Neural cell (in vitro differentiated cells): Measurements from ENCODE around the gene TFB1M. TPM values are rescaled to one million over a fixed set of nuclear protein-coding genes. Genes with fewer than 3 reads are reported as not detected.

Experiments used
- H2AFZ ChIP-seq: fragments of 200-600, 300-800 bp; sonication (generic), shearing (Covaris generic); 2 replicates; pipeline ENCODE4 v1.6.0; 2014; ENCODE audit warnings: low read depth, mild to moderate bottlenecking, antibody characterized with exemption, low read length, moderate library complexity
- H3F3A ChIP-seq: fragments of 200-600 bp; shearing (Covaris generic); 2 replicates; pipeline ENCODE4 v1.6.1; 2016; ENCODE audit warnings: mild to moderate bottlenecking, moderate library complexity, mixed read lengths, antibody characterized with exemption, low read length; ENCODE audit not compliant: insufficient read depth, poor library complexity, severe bottlenecking
- H3K27ac ChIP-seq: fragments of 200-600, 300-800 bp; sonication (generic), shearing (Covaris generic); 2 replicates; pipeline ENCODE4 v1.5.1; 2014; ENCODE audit warnings: mild to moderate bottlenecking, low read length, moderate library complexity
- H3K27me3 ChIP-seq: fragments of 300-800, 200-600 bp; sonication (generic), shearing (Covaris generic); 2 replicates; pipeline ENCODE4 v1.6.0; 2014; ENCODE audit warnings: mild to moderate bottlenecking, low read depth, low read length, moderate library complexity; ENCODE audit not compliant: insufficient read depth
- H3K36me3 ChIP-seq: fragments of 300-800, 200-600 bp; sonication (generic), shearing (Covaris generic); 2 replicates; pipeline ENCODE4 v1.5.1; 2014; ENCODE audit warnings: mild to moderate bottlenecking, antibody characterized with exemption, low read length, moderate library complexity; ENCODE audit not compliant: insufficient read depth
- H3K4me2 ChIP-seq: fragments of 300-800, 200-600 bp; sonication (generic), shearing (Covaris generic); 2 replicates; pipeline ENCODE4 v1.6.0; 2014; ENCODE audit warnings: mild to moderate bottlenecking, low read length
- H3K4me3 ChIP-seq: fragments of 300-800, 200-600 bp; sonication (generic), shearing (Covaris generic); 2 replicates; pipeline ENCODE4 v1.5.1; 2014; ENCODE audit warnings: mild to moderate bottlenecking, low read length, moderate library complexity
- H3K79me2 ChIP-seq: fragments of 200-600 bp; shearing (Covaris generic); replicated peaks from 2 replicates; pipeline ENCODE4 v1.6.0; 2014; ENCODE audit warnings: mild to moderate bottlenecking, low read length, moderate library complexity; ENCODE audit not compliant: insufficient read depth
- H3K9ac ChIP-seq: fragments of 300-800, 200-600 bp; sonication (generic), shearing (Covaris generic); 2 replicates; pipeline ENCODE4 v1.6.1; 2016; ENCODE audit warnings: mild to moderate bottlenecking, low read length, mixed read lengths
- H3K9me2 ChIP-seq: fragments of 200-600 bp; shearing (Covaris generic); 2 replicates; pipeline ENCODE4 v1.6.1; 2016; ENCODE audit warnings: mild to moderate bottlenecking, low read length, mixed read lengths; ENCODE audit not compliant: insufficient read depth
- H3K9me3 ChIP-seq: fragments of 200-600, 300-800 bp; sonication (generic), shearing (Covaris generic); 2 replicates; pipeline ENCODE4 v1.6.1; 2016; ENCODE audit warnings: mild to moderate bottlenecking, mixed run types, low read length, moderate library complexity, mixed read lengths
- H4K20me1 ChIP-seq: fragments of 200-600 bp; shearing (Covaris generic); 2 replicates; pipeline ENCODE4 v1.6.1; 2016; ENCODE audit warnings: mild to moderate bottlenecking, mixed run types; ENCODE audit not compliant: insufficient read depth
- CTCF ChIP-seq: fragments of 450-650 bp; IDR thresholded peaks from 2 replicates; pipeline ENCODE4 v1.5.1; 2014; ENCODE audit warnings: antibody characterized with exemption, mild to moderate bottlenecking, moderate library complexity; ENCODE audit not compliant: poor library complexity, severe bottlenecking
- EP300 ChIP-seq: fragments of 450-650 bp; conservative IDR thresholded peaks from 2 replicates; pipeline ENCODE4 v1.6.1; 2014; ENCODE audit warnings: antibody characterized with exemption, mild to moderate bottlenecking, moderate library complexity; ENCODE audit not compliant: poor library complexity, severe bottlenecking
- EZH2 ChIP-seq: fragments of 200-600, 300-800 bp; shearing (Covaris generic), sonication (generic); IDR thresholded peaks from 2 replicates; pipeline ENCODE4 v1.6.1; 2014; ENCODE audit warnings: antibody characterized with exemption, low read length, borderline replicate concordance, mild to moderate bottlenecking; ENCODE audit not compliant: insufficient read depth, poor library complexity, severe bottlenecking
- MXI1 ChIP-seq: fragments of 450-650 bp; conservative IDR thresholded peaks from 2 replicates; pipeline ENCODE4 v1.6.1; 2014; ENCODE audit warnings: antibody characterized with exemption, mild to moderate bottlenecking; ENCODE audit not compliant: poor library complexity, severe bottlenecking
- POLR2AphosphoS5 ChIP-seq: IDR thresholded peaks from 2 replicates; pipeline ENCODE4 v1.6.1; 2012
- RAD21 ChIP-seq: fragments of 450-650 bp; conservative IDR thresholded peaks from 2 replicates; pipeline ENCODE4 v1.6.1; 2014; ENCODE audit warnings: antibody characterized with exemption, mild to moderate bottlenecking, moderate library complexity
- REST ChIP-seq: IDR thresholded peaks from 2 replicates; pipeline ENCODE4 v1.6.1; 2012; ENCODE audit warnings: borderline replicate concordance
- SMC3 ChIP-seq: fragments of 450-650 bp; conservative IDR thresholded peaks from 2 replicates; pipeline ENCODE4 v1.6.1; 2014; ENCODE audit warnings: antibody characterized with exemption, mild to moderate bottlenecking, moderate library complexity; ENCODE audit not compliant: poor library complexity
- TAF1 ChIP-seq: IDR thresholded peaks from 2 replicates; pipeline ENCODE4 v1.6.1; 2012; ENCODE audit warnings: low read depth
- polyA plus RNA-seq: library from polyadenylated mRNA; depleted of rRNA; stranded (reverse); fragments of >200 nt; gene quantifications from 2 replicates; pipeline ENCODE4 v1.2.3, GENCODE V29; 2014

TFB1M gene
- polyA plus RNA-seq, 1 donor from 2014 or later = 15.5 TPM

DNA sequence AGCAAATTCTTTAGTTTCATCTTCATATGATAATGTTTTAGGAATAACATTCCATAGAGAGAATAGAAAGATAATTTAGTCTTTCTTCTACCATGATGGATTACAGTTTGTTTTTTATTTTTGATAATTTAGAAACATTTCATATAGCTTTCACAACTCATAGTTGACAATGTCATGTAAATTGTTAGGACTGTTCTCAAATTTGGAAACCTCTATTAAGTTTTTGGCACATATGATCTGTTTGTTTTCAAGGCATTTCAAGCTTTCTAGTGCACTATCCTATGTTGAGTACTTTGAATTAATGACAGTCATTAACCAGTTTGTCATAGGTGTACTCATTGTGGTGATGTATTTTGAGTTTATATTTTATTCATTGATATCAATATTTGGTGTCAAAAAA is 10.7 kb upstream of the TFB1M start:
- Histone ChIP-seq H3K4me3 (no peak overlapping the region), H2AFZ (no peak overlapping the region), H3K4me2 (no peak overlapping the region), H3K27me3 (no peaks in the 10 kb centered on the region), H3K79me2 (no peaks in the 10 kb centered on the region), H4K20me1 (no peaks in the 10 kb centered on the region), H3K27ac (no peak overlapping the region), H3K9me3 (no peaks in the 10 kb centered on the region), H3K9me2 (no peaks in the 10 kb centered on the region), H3K36me3 (no peaks in the 10 kb centered on the region), H3F3A (no peaks in the 10 kb centered on the region), H3K9ac (no peak overlapping the region)
- TF ChIP-seq TAF1 = no peak
- TF ChIP-seq POLR2AphosphoS5 = no peak
- no peak for TF ChIP-seq SMC3
- no peak for TF ChIP-seq MXI1
- no peak for TF ChIP-seq REST
- no peak for TF ChIP-seq EP300
- TF ChIP-seq RAD21 = no peak
- no peak for TF ChIP-seq CTCF
- TF ChIP-seq EZH2 = no peak

DNA sequence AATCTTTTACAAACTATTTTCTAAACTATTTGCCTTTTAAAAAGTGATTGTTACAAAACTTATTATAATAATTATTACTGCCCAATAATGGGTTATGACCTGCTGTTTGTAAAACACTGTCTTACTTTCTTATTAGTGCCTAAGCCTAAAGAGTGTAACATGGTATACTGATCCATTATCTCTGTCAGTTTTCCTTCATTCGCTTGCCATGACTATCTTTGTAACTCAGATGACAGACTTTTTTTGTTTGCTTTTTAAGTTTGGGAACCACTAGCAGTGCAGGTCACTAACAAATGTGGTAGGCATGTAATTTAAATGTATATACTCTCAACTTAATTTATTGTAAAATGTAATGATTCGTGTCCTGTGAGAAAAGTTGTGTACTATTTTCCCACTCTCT is 9.9 kb upstream of the TFB1M start:
- H3K27me3 ChIP-seq = no peaks in the 10 kb centered on the region
- no peak overlapping the region for H3K9ac ChIP-seq
- H3K36me3 ChIP-seq = no peaks in the 10 kb centered on the region
- H3K4me2 ChIP-seq = no peak overlapping the region
- no peaks in the 10 kb centered on the region for H3K9me3 ChIP-seq
- no peaks in the 10 kb centered on the region for H3K9me2 ChIP-seq
- H3K27ac ChIP-seq = no peak overlapping the region
- H3K4me3 ChIP-seq = no peak overlapping the region
- H4K20me1 ChIP-seq = no peaks in the 10 kb centered on the region
- H2AFZ ChIP-seq = no peak overlapping the region
- no peaks in the 10 kb centered on the region for H3F3A ChIP-seq
- TF ChIP-seq RAD21 (no peak), CTCF (no peak), TAF1 (no peak), POLR2AphosphoS5 (no peak), MXI1 (no peak), SMC3 (no peak), EZH2 (no peak), REST (no peak), EP300 (no peak)
- no peaks in the 10 kb centered on the region for H3K79me2 ChIP-seq
